Cardiac muscle cell (in vitro differentiated cells and primary cell): Measurements from ENCODE around the gene NKD2. TPM values are rescaled to one million over a fixed set of nuclear protein-coding genes. Genes with fewer than 3 reads are reported as not detected.

Experiments used
- DNase-seq, 2 donors: peaks; one replicate each; pipeline versions ENCODE4 v3.0.0 to v3.0.0-alpha.2; 2010 to 2017; ENCODE audit warnings: low read depth in 1 of 2, low spot score in 1 of 2
- H3K27ac ChIP-seq: fragments of 200-600 bp; sonication (generic); 2 replicates; pipeline ENCODE4 v1.5.1; 2016
- H3K27me3 ChIP-seq: fragments of 200-600 bp; sonication (generic); 2 replicates; pipeline ENCODE4 v1.6.0; 2016; ENCODE audit warnings: control low read depth
- H3K36me3 ChIP-seq: fragments of 200-600 bp; sonication (generic); 2 replicates; pipeline ENCODE4 v1.5.1; 2016; ENCODE audit warnings: control low read depth
- H3K4me1 ChIP-seq: fragments of 200-600 bp; sonication (generic); 2 replicates; pipeline ENCODE4 v1.8.1; 2017; ENCODE audit warnings: low read depth, mild to moderate bottlenecking, mixed run types
- H3K4me3 ChIP-seq: fragments of 200-600 bp; sonication (generic); 2 replicates; pipeline ENCODE4 v1.5.1; 2016; ENCODE audit warnings: mild to moderate bottlenecking
- H3K9me3 ChIP-seq: fragments of 200-600 bp; sonication (generic); 2 replicates; pipeline ENCODE4 v1.5.1; 2017; ENCODE audit warnings: low read depth, mild to moderate bottlenecking, control low read depth
- polyA plus RNA-seq: library from polyadenylated mRNA; unstranded; fragments of >200 nt; fragmentation: Nextera tagmentation; extraction: Ambion mirVana; gene quantifications from 2 replicates; pipeline ENCODE4 v1.2.1, GENCODE V29; 2016
- total RNA-seq: library from RNA; depleted of rRNA; stranded (reverse); fragments of >200 nt; gene quantifications from 2 replicates; pipeline ENCODE4 v1.2.3, GENCODE V29; 2016
- TF ChIP-seq, protein P1 (sequence below): IDR thresholded peaks from 2 replicates; pipeline ENCODE4 v1.5.1; 2012; ENCODE audit warnings: low read depth, mild to moderate bottlenecking, low read length

Gene NKD2
- total and polyA plus RNA-seq, 2 experiments from 2014 or later = 3.4 to 3.9 TPM

GRCh38 chr5:1039706-1040260 is 31.2 kb downstream of the NKD2 start:
- Histone ChIP-seq H3K4me3 (no peak overlapping the region), H3K9me3 (no peaks in the 10 kb centered on the region), H3K4me1 (no peaks in the 10 kb centered on the region), H3K27ac (no peak overlapping the region), H3K27me3 (no peaks in the 10 kb centered on the region), H3K36me3 (no peaks in the 10 kb centered on the region)
- DNase-seq = no peak
- TF ChIP-seq, protein P1, sequence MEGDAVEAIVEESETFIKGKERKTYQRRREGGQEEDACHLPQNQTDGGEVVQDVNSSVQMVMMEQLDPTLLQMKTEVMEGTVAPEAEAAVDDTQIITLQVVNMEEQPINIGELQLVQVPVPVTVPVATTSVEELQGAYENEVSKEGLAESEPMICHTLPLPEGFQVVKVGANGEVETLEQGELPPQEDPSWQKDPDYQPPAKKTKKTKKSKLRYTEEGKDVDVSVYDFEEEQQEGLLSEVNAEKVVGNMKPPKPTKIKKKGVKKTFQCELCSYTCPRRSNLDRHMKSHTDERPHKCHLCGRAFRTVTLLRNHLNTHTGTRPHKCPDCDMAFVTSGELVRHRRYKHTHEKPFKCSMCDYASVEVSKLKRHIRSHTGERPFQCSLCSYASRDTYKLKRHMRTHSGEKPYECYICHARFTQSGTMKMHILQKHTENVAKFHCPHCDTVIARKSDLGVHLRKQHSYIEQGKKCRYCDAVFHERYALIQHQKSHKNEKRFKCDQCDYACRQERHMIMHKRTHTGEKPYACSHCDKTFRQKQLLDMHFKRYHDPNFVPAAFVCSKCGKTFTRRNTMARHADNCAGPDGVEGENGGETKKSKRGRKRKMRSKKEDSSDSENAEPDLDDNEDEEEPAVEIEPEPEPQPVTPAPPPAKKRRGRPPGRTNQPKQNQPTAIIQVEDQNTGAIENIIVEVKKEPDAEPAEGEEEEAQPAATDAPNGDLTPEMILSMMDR = no peak

GRCh38 chr5:1040571-1040970 is 32.0 kb downstream of the NKD2 start:
- Histone ChIP-seq H3K9me3 (no peaks in the 10 kb centered on the region), H3K27ac (no peak overlapping the region), H3K36me3 (no peaks in the 10 kb centered on the region), H3K4me1 (no peaks in the 10 kb centered on the region), H3K27me3 (no peaks in the 10 kb centered on the region), H3K4me3 (no peak overlapping the region)
- DNase-seq = no peak
- TF ChIP-seq, protein P1 = no peak

GRCh38 chr5:1041225-1042143 is 32.9 kb downstream of the NKD2 start:
- TF ChIP-seq, protein P1 = no peak
- no peak overlapping the region for H3K4me3 ChIP-seq
- DNase-seq = no peak

GRCh38 chr5:1042626-1043025 is 34.0 kb downstream of the NKD2 start:
- no peak overlapping the region for H3K27ac ChIP-seq
- H3K4me3 ChIP-seq = no peak overlapping the region
- TF ChIP-seq, protein P1 = no peak
- DNase-seq = no peak
- no peaks in the 10 kb centered on the region for H3K27me3 ChIP-seq
- H3K4me1 ChIP-seq = no peaks in the 10 kb centered on the region
- no peaks in the 10 kb centered on the region for H3K9me3 ChIP-seq
- H3K36me3 ChIP-seq = no peaks in the 10 kb centered on the region

More at GRCh38 chr5:1041225-1042143, 32.9 kb downstream of the NKD2 start:
- Histone ChIP-seq H3K27me3 (no peaks in the 10 kb centered on the region), H3K27ac (no peak overlapping the region), H3K9me3 (no peaks in the 10 kb centered on the region), H3K4me1 (no peaks in the 10 kb centered on the region), H3K36me3 (no peaks in the 10 kb centered on the region)

GRCh38 chr5:1043327-1043726 is 34.7 kb downstream of the NKD2 start:
- Histone ChIP-seq H3K27me3 (no peaks in the 10 kb centered on the region), H3K4me1 (no peaks in the 10 kb centered on the region), H3K27ac (no peak overlapping the region), H3K4me3 (no peak overlapping the region), H3K36me3 (no peaks in the 10 kb centered on the region), H3K9me3 (no peaks in the 10 kb centered on the region)
- DNase-seq = no peak
- TF ChIP-seq, protein P1 = no peak
